ENCODE data around the gene MAD1L1. TPM values are rescaled to one million over a fixed set of nuclear protein-coding genes. Genes with fewer than 3 reads are reported as not detected.

MAD1L1 gene
- total RNA-seq, 1 donor from 2014 or later = 57.6 TPM

- Mint-ChIP-seq H3K27me3 (ENCODE audit: unreplicated experiment) (peaks cover 5% of the 10 kb centered on the region), H3K4me3 (ENCODE audit: unreplicated experiment) (no peak overlapping the region), H3K4me1 (ENCODE audit: low read depth, unreplicated experiment) (peaks cover 22% of the 10 kb centered on the region), H3K27ac (ENCODE audit: unreplicated experiment) (no peak overlapping the region), H3K36me3 (ENCODE audit: unreplicated experiment) (peaks cover 26% of the 10 kb centered on the region), H3K9me3 (ENCODE audit: unreplicated experiment) (peaks cover 8% of the 10 kb centered on the region)
- peak; percentile 10 for DNase-seq
- TF ChIP-seq CTCF (IDR thresholded peaks at IDR 0.05; ENCODE audit: partially characterized antibody, unreplicated experiment) = no peak
Observed at GRCh38 chr7:1964913-1965578, 267.7 kb downstream of the MAD1L1 start.

DNA sequence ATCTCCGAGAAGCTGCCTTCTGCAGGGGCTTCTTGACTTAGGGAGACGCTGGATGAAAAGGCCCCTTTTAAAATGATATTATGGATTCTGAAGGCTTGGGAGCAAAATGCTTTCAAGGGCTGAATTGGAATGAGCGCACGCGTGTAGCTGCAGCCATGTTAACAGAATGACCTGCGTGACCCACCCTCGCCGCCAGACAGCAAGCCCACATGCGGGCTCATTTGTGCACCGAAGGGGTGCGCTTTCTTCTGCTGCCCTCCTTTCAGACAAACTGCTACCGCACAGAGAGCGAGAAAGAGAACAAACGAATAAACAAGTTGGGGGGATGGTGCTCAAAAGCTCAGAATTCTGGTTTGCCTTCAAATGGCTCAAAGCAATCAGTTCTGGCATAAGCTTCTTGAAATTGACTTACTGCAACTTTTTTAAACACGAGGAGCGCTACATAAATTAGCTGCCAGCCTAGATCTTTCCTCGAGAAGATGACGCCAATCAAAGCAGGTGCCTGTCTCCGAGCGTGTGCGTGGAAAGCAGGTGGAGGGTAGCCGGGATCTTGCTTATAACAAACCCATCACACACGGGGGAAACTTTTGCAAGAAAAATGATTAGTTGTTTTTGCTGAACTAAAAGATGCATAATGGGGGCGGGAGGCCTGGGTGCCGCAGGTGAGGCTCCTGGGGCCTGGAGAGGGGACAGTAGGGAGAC is 268.4 kb downstream of the MAD1L1 start:
- no peak overlapping the region for H3K27ac Mint-ChIP-seq (ENCODE audit: unreplicated experiment)

DNA sequence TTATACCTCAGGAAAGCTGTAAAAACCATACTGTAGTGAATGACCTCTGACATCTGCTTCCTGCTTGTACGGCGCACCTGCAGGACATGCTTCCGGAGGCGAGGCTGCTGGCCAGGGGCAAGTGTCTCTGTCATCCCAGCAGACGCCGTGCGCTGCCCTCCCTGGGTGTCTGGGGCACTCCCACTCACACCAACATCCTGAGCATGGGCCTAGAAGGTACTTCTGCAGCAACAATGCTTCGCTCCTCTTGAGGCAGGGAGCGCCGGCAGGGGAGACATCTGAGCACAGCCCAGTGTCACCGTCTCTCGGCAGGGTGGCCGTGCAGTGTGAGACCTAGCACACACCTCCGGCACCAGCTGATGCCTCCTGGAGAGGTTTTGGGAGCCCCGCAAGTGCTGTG is 269.2 kb downstream of the MAD1L1 start:
- Mint-ChIP-seq H3K27ac (ENCODE audit: unreplicated experiment) (no peak overlapping the region), H3K4me3 (ENCODE audit: unreplicated experiment) (no peak overlapping the region), H3K4me1 (ENCODE audit: low read depth, unreplicated experiment) (peaks cover 16% of the 10 kb centered on the region), H3K9me3 (ENCODE audit: unreplicated experiment) (peaks cover 12% of the 10 kb centered on the region), H3K27me3 (ENCODE audit: unreplicated experiment) (peaks cover 5% of the 10 kb centered on the region), H3K36me3 (ENCODE audit: unreplicated experiment) (peaks cover 26% of the 10 kb centered on the region)
- TF ChIP-seq CTCF (IDR thresholded peaks at IDR 0.05; ENCODE audit: partially characterized antibody, unreplicated experiment) = no peak
- DNase-seq = peak; percentile 10

More for the DNA sequence above, 268.4 kb downstream of the MAD1L1 start:
- TF ChIP-seq CTCF (IDR thresholded peaks at IDR 0.05; ENCODE audit: partially characterized antibody, unreplicated experiment) = no peak
- DNase-seq = no peak
- H3K27me3 Mint-ChIP-seq (ENCODE audit: unreplicated experiment) = peaks cover 5% of the 10 kb centered on the region
- peaks cover 10% of the 10 kb centered on the region for H3K9me3 Mint-ChIP-seq (ENCODE audit: unreplicated experiment)
- H3K4me1 Mint-ChIP-seq (ENCODE audit: low read depth, unreplicated experiment) = peaks cover 16% of the 10 kb centered on the region
- H3K4me3 Mint-ChIP-seq (ENCODE audit: unreplicated experiment) = no peak overlapping the region
- H3K36me3 Mint-ChIP-seq (ENCODE audit: unreplicated experiment) = peaks cover 26% of the 10 kb centered on the region

DNA sequence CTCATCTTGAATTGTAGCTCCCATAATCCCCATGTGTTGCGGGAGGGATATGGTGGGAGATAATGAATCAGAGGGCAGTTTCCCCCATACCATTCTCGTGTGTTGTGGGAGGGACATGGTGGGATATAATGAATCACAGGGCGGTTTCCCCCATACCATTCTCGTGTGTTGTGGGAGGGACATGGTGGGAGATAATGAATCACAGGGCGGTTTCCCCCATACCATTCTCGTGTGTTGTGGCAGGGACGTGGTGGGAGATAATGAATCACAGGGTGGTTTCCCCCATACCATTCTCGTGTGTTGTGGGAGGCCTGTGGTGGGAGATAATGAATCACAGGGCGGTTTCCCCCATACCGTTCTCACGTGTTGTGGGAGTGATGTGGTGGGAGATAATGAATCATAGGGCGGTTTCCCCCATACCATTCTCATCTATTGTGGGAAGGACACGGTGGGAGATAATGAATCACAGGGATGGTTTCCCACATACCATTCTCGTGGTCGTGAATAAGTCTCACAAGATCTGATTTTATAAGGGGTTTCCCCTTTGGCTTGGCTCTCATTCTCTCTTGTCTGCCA is 271.0 kb downstream of the MAD1L1 start:
- Mint-ChIP-seq H3K27me3 (ENCODE audit: unreplicated experiment) (peaks cover 5% of the 10 kb centered on the region), H3K9me3 (ENCODE audit: unreplicated experiment) (peaks cover 12% of the 10 kb centered on the region), H3K36me3 (ENCODE audit: unreplicated experiment) (peaks cover 20% of the 10 kb centered on the region), H3K4me1 (ENCODE audit: low read depth, unreplicated experiment) (peaks cover 9% of the 10 kb centered on the region), H3K27ac (ENCODE audit: unreplicated experiment) (peak overlapping the region; percentile 18), H3K4me3 (ENCODE audit: unreplicated experiment) (no peak overlapping the region)
- TF ChIP-seq CTCF (IDR thresholded peaks at IDR 0.05; ENCODE audit: partially characterized antibody, unreplicated experiment) = no peak
- no peak for DNase-seq

DNA sequence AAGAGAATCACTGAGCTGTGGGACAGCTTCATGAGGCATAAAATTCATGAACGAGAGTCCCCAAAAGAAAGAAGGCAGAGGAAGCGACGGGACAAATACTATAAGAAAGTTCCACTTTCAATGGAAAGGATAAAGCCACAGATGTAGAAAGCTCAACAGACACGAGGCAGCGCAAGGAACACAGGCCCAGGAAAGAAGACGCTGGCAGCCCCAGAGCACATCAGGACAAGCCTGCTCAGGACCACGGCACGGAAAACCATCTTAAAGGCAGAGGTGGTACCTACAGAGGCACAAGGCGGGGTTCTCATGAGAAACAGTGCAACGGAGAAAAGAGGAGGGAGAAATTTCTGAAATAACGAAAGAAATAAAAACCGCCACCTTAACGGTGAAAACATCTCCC is 273.4 kb downstream of the MAD1L1 start:
- peaks cover 11% of the 10 kb centered on the region for H3K9me3 Mint-ChIP-seq (ENCODE audit: unreplicated experiment)
- H3K4me3 Mint-ChIP-seq (ENCODE audit: unreplicated experiment) = no peak overlapping the region
- H3K36me3 Mint-ChIP-seq (ENCODE audit: unreplicated experiment) = peaks cover 20% of the 10 kb centered on the region
- no peak overlapping the region for H3K27ac Mint-ChIP-seq (ENCODE audit: unreplicated experiment)
- TF ChIP-seq CTCF (IDR thresholded peaks at IDR 0.05; ENCODE audit: partially characterized antibody, unreplicated experiment) = no peak
- peaks cover 7% of the 10 kb centered on the region for H3K27me3 Mint-ChIP-seq (ENCODE audit: unreplicated experiment)
- DNase-seq = no peak
- H3K4me1 Mint-ChIP-seq (ENCODE audit: low read depth, unreplicated experiment) = no peaks in the 10 kb centered on the region
